Activated CD8-positive, alpha-beta memory T cell treated with anti-CD3 and anti-CD28 coated beads for 48 hours (primary cell): ENCODE results near the gene ERBB4.
"Not testable (repeated sequence)": the region's sequence is repeated elsewhere in the genome, so short reads cannot be mapped to it uniquely, and the experiment has no call there.

ENCODE experiments used
- DNase-seq, 3 experiments: peaks; one replicate each; pipeline ENCODE4 v3.0.0-alpha.2; 2020; ENCODE audit warnings: low read depth in 2 of 3, low spot score in 2 of 3

Gene ERBB4

GRCh38 chr2:211652327-211652726, 886.3 kb downstream of the ERBB4 start:
- DNase-seq = no peak

GRCh38 chr2:211649331-211649730, 889.3 kb downstream of the ERBB4 start:
- DNase-seq = no peak

GRCh38 chr2:211631503-211631902, 907.1 kb downstream of the ERBB4 start:
- DNase-seq = no peak

GRCh38 chr2:211623096-211623495, 915.5 kb downstream of the ERBB4 start:
- DNase-seq = no peak

GRCh38 chr2:211620986-211621385, 917.6 kb downstream of the ERBB4 start:
- no peak for DNase-seq

GRCh38 chr2:211617803-211618202, 920.8 kb downstream of the ERBB4 start:
- no peak for DNase-seq

GRCh38 chr2:211611621-211612020, 927.0 kb downstream of the ERBB4 start:
- DNase-seq = no peak

- no peak for DNase-seq
These were observed 927.5 kb downstream of the ERBB4 start for GRCh38 chr2:211611061-211611518.

GRCh38 chr2:211609127-211609526, 929.5 kb downstream of the ERBB4 start:
- no peak for DNase-seq

- no peak for DNase-seq
These were observed 939.5 kb downstream of the ERBB4 start for GRCh38 chr2:211599146-211599545.

GRCh38 chr2:211598238-211598637, 940.4 kb downstream of the ERBB4 start:
- DNase-seq = no peak

- not testable (repeated sequence) for DNase-seq
These were observed 946.6 kb downstream of the ERBB4 start for GRCh38 chr2:211592006-211592405.

GRCh38 chr2:211591426-211591825, 947.2 kb downstream of the ERBB4 start:
- DNase-seq = no peak

- no peak for DNase-seq
These were observed 970.2 kb downstream of the ERBB4 start for GRCh38 chr2:211568439-211568838.

- DNase-seq = no peak
These were observed 974.2 kb downstream of the ERBB4 start for GRCh38 chr2:211564441-211564840.

- DNase-seq = no peak
These were observed 993.0 kb downstream of the ERBB4 start for GRCh38 chr2:211545582-211545981.

- no peak for DNase-seq
These were observed 1004.0 kb downstream of the ERBB4 start for GRCh38 chr2:211534632-211535031.

- not testable (repeated sequence) for DNase-seq
These were observed 1014.4 kb downstream of the ERBB4 start for GRCh38 chr2:211524248-211524647.

GRCh38 chr2:211516537-211516936, 1022.1 kb downstream of the ERBB4 start:
- no peak for DNase-seq

GRCh38 chr2:211514049-211514448, 1024.6 kb downstream of the ERBB4 start:
- no peak for DNase-seq

- no peak for DNase-seq
These were observed 1025.2 kb downstream of the ERBB4 start for GRCh38 chr2:211513446-211513845.

- no peak for DNase-seq
These were observed 1025.8 kb downstream of the ERBB4 start for GRCh38 chr2:211512806-211513205.

- DNase-seq = no peak
These were observed 1034.7 kb downstream of the ERBB4 start for GRCh38 chr2:211503856-211504255.

GRCh38 chr2:211503198-211503597, 1035.4 kb downstream of the ERBB4 start:
- no peak for DNase-seq
